Smooth muscle cell (in vitro differentiated cells): ENCODE measurements around the gene TUBGCP6. TPM values are rescaled to one million over a fixed set of nuclear protein-coding genes. Genes with fewer than 3 reads are reported as not detected.

ENCODE experiments used
- DNase-seq: peaks from one replicate; lab custom pipeline; 2025; ENCODE audit not compliant: unreplicated experiment; lab: John Stamatoyannopoulos, UW
- H2AFZ ChIP-seq: fragments of 200-600 bp; sonication (generic); 2 replicates; pipeline ENCODE4 v1.6.0; 2016; ENCODE audit warnings: antibody characterized with exemption, low read depth, mild to moderate bottlenecking
- H3F3A ChIP-seq: fragments of 200-600 bp; sonication (generic); 2 replicates; pipeline ENCODE4 v1.6.0; 2017; ENCODE audit warnings: antibody characterized with exemption, low read depth
- H3K27ac ChIP-seq: fragments of 200-600 bp; sonication (generic); 2 replicates; pipeline ENCODE4 v1.5.1; 2016; ENCODE audit warnings: low read depth, mild to moderate bottlenecking
- H3K27me3 ChIP-seq: fragments of 200-600 bp; sonication (generic); 2 replicates; pipeline ENCODE4 v1.6.1; 2016; ENCODE audit warnings: low read depth, mild to moderate bottlenecking
- H3K36me3 ChIP-seq: fragments of 200-600 bp; sonication (generic); 2 replicates; pipeline ENCODE4 v1.5.1; 2016; ENCODE audit warnings: low read depth
- H3K4me1 ChIP-seq: fragments of 200-600 bp; sonication (generic); 2 replicates; pipeline ENCODE4 v1.5.1; 2016; ENCODE audit warnings: low read depth
- H3K4me2 ChIP-seq: fragments of 200-600 bp; sonication (generic); 2 replicates; pipeline ENCODE4 v1.6.0; 2016; ENCODE audit warnings: mild to moderate bottlenecking
- H3K4me3 ChIP-seq: fragments of 200-600 bp; sonication (generic); 2 replicates; pipeline ENCODE4 v1.5.1; 2016; ENCODE audit warnings: mild to moderate bottlenecking
- H3K79me2 ChIP-seq: fragments of 200-600 bp; sonication (generic); 2 replicates; pipeline ENCODE4 v1.6.0; 2016; ENCODE audit warnings: low read depth, mild to moderate bottlenecking
- H3K9ac ChIP-seq: fragments of 200-600 bp; sonication (generic); 2 replicates; pipeline ENCODE4 v1.6.0; 2016; ENCODE audit warnings: low read depth
- H3K9me3 ChIP-seq: fragments of 200-600 bp; sonication (generic); replicated peaks from 2 replicates; pipeline ENCODE4 v1.5.1; 2016; ENCODE audit warnings: low read depth
- H4K20me1 ChIP-seq: fragments of 200-600 bp; sonication (generic); 2 replicates; pipeline ENCODE4 v1.6.0; 2016; ENCODE audit warnings: low read depth
- WGBS: methylation state at CpG from one replicate; pipeline ENCODE4 v1.1.7; 2016; ENCODE audit warnings: low lambda C conversion rate; 5-methylcytosine and 5-hydroxymethylcytosine counted together
- polyA plus RNA-seq: library from polyadenylated mRNA; unstranded; fragments of >200 nt; fragmentation: Nextera tagmentation; extraction: Ambion mirVana; gene quantifications from 2 replicates; pipeline ENCODE4 v1.2.1, GENCODE V29; 2016
- total RNA-seq: library from RNA; depleted of rRNA; stranded (reverse); fragments of >200 nt; gene quantifications from 2 replicates; pipeline ENCODE4 v1.2.3, GENCODE V29; 2014
- TF ChIP-seq, protein P1 (sequence below): fragments of 200-600 bp; sonication (generic); IDR thresholded peaks from 2 replicates; pipeline ENCODE4 v1.5.1; 2017; ENCODE audit warnings: borderline replicate concordance, mild to moderate bottlenecking, antibody characterized with exemption; ENCODE audit not compliant: insufficient read depth, poor library complexity, severe bottlenecking

Gene TUBGCP6
- total and polyA plus RNA-seq, 2 experiments from 2014 or later: 10.0 to 22.7 TPM

GRCh38 chr22:50287731-50288130 lies 42.9 kb upstream of the TUBGCP6 start:
- WGBS: 96% methylated on average over 27 of the region's 31 CpGs
- no peaks in the 10 kb centered on the region for H3K36me3 ChIP-seq

DNA sequence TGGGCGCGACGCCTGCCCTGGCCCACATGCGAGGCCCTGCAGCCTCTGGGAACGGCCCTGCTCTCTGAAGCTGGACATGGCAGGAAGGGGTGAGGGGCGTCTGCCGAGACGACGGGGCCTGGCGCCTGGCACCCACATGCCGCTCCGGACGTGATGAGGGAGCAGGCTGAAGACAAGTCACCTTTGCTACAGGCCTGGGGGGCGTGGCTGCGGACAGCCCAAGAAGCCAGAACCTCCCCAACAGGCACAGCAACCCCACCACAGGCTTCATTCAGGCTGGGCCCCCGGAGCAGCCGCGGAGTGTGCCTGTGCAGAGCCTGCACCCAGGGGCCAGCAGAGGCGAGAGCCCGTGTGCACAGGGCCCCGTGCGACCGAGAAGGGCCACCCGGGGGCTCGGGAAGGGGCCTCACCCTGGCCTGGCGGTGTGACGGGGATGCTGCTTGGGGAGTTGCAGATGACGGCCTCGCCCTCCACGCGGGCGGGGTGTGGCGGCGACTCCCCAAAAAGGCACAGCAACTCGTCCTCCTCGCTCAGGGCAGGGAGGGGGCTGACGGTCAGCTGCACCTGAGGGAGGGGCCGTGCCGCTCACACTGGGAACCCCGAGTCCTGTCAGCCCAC lies 42.0 kb upstream of the TUBGCP6 start:
- Histone ChIP-seq H3K4me1 (no peaks in the 10 kb centered on the region), H2AFZ (no peak overlapping the region), H3K9me3 (no peaks in the 10 kb centered on the region), H4K20me1 (peaks cover 94% of the 10 kb centered on the region), H3K27me3 (no peaks in the 10 kb centered on the region), H3F3A (no peaks in the 10 kb centered on the region), H3K4me2 (no peak overlapping the region), H3K4me3 (no peak overlapping the region), H3K9ac (no peak overlapping the region), H3K79me2 (peaks cover 61% of the 10 kb centered on the region), H3K27ac (no peak overlapping the region), H3K36me3 (no peaks in the 10 kb centered on the region)
- TF ChIP-seq, protein P1, sequence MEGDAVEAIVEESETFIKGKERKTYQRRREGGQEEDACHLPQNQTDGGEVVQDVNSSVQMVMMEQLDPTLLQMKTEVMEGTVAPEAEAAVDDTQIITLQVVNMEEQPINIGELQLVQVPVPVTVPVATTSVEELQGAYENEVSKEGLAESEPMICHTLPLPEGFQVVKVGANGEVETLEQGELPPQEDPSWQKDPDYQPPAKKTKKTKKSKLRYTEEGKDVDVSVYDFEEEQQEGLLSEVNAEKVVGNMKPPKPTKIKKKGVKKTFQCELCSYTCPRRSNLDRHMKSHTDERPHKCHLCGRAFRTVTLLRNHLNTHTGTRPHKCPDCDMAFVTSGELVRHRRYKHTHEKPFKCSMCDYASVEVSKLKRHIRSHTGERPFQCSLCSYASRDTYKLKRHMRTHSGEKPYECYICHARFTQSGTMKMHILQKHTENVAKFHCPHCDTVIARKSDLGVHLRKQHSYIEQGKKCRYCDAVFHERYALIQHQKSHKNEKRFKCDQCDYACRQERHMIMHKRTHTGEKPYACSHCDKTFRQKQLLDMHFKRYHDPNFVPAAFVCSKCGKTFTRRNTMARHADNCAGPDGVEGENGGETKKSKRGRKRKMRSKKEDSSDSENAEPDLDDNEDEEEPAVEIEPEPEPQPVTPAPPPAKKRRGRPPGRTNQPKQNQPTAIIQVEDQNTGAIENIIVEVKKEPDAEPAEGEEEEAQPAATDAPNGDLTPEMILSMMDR: no peak
- 96% methylated on average over 36 of the region's 40 CpGs for WGBS
- no peak for DNase-seq

More at GRCh38 chr22:50287731-50288130, 42.9 kb upstream of the TUBGCP6 start:
- H4K20me1 ChIP-seq: peaks cover 94% of the 10 kb centered on the region
- peaks cover 4% of the 10 kb centered on the region for H3K4me1 ChIP-seq
- H3K9ac ChIP-seq: no peak overlapping the region
- H3K27ac ChIP-seq: no peak overlapping the region
- peaks cover 70% of the 10 kb centered on the region for H3K79me2 ChIP-seq
- DNase-seq: no peak
- H3K27me3 ChIP-seq: no peaks in the 10 kb centered on the region
- H3K4me2 ChIP-seq: no peak overlapping the region
- no peaks in the 10 kb centered on the region for H3F3A ChIP-seq
- no peak overlapping the region for H2AFZ ChIP-seq
- no peaks in the 10 kb centered on the region for H3K9me3 ChIP-seq
- H3K4me3 ChIP-seq: no peak overlapping the region
- TF ChIP-seq, protein P1: no peak

- WGBS: 96% methylated on average over 21 of the region's 21 CpGs
- Histone ChIP-seq H3K4me3 (no peak overlapping the region), H3K9me3 (no peaks in the 10 kb centered on the region), H4K20me1 (peaks cover 94% of the 10 kb centered on the region), H3K36me3 (no peaks in the 10 kb centered on the region), H3F3A (no peaks in the 10 kb centered on the region), H3K27ac (no peak overlapping the region), H3K4me1 (no peaks in the 10 kb centered on the region), H3K27me3 (no peaks in the 10 kb centered on the region), H3K79me2 (peaks cover 57% of the 10 kb centered on the region), H3K4me2 (no peak overlapping the region), H3K9ac (no peak overlapping the region), H2AFZ (no peak overlapping the region)
- TF ChIP-seq, protein P1: no peak
- DNase-seq: no peak
These were observed 41.5 kb upstream of the TUBGCP6 start for GRCh38 chr22:50286275-50286674.
